ENCODE results near the gene SPOCK1. TPM values are rescaled to one million over a fixed set of nuclear protein-coding genes. Genes with fewer than 3 reads are reported as not detected.

SPOCK1 gene
- polyA plus RNA-seq, 2 of the 4 experiments (the other 2 are of a cell fraction): 28.9 to 40.8 TPM

DNA sequence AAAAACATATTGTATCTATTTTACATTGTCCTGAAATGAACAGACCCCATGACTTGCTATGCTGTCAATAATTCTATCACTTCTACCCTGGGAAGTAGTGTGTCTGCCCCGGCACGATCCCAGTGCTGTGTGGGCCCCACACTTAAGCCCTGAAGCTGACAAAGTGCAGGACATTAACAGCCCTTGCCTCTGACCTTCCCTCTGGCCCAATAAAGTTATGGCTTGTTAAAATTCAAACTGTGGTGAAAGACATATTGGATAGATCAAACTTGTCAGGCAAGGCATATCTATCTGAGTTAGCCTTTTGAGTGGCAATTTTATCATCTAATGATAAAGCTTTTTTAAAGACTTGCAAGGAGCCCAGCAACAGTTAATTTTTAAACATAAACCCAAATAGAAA is 229.2 kb downstream of the SPOCK1 start:
- no peaks in the 10 kb centered on the region for H3K9me3 ChIP-seq
- ATAC-seq: no peak
- DNase-seq (ENCODE audit: low read depth in 1 of 2, low spot score in 1 of 2): no peak
- H3K4me2 ChIP-seq: no peak overlapping the region
- no peak overlapping the region for H3K4me3 ChIP-seq
- no peak for FAIRE-seq
- peaks cover 19% of the 10 kb centered on the region for H3K4me1 ChIP-seq
- TF ChIP-seq, protein P1, sequence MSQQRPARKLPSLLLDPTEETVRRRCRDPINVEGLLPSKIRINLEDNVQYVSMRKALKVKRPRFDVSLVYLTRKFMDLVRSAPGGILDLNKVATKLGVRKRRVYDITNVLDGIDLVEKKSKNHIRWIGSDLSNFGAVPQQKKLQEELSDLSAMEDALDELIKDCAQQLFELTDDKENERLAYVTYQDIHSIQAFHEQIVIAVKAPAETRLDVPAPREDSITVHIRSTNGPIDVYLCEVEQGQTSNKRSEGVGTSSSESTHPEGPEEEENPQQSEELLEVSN (IDR thresholded peaks at IDR 0.05; ENCODE audit: borderline replicate concordance, low read depth): no peak
- no peak for TF ChIP-seq BHLHE40 (IDR thresholded peaks at IDR 0.05; ENCODE audit: low read depth, low read length)
- no peak for TF ChIP-seq NFE2L2 (conservative IDR thresholded peaks at IDR 0.05; ENCODE audit: low read length)
- TF ChIP-seq RFX5 (IDR thresholded peaks at IDR 0.05): no peak
- no peak for TF ChIP-seq ZSCAN20 (CRISPR knock-in tag; IDR thresholded peaks at IDR 0.05)
- TF ChIP-seq, protein P2, sequence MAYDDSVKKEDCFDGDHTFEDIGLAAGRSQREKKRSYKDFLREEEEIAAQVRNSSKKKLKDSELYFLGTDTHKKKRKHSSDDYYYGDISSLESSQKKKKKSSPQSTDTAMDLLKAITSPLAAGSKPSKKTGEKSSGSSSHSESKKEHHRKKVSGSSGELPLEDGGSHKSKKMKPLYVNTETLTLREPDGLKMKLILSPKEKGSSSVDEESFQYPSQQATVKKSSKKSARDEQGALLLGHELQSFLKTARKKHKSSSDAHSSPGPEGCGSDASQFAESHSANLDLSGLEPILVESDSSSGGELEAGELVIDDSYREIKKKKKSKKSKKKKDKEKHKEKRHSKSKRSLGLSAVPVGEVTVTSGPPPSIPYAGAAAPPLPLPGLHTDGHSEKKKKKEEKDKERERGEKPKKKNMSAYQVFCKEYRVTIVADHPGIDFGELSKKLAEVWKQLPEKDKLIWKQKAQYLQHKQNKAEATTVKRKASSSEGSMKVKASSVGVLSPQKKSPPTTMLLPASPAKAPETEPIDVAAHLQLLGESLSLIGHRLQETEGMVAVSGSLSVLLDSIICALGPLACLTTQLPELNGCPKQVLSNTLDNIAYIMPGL (CRISPR knock-in tag; IDR thresholded peaks at IDR 0.05; ENCODE audit: borderline replicate concordance): no peak
- TF ChIP-seq SREBF2 (IDR thresholded peaks at IDR 0.05): no peak
- TF ChIP-seq, protein P3, sequence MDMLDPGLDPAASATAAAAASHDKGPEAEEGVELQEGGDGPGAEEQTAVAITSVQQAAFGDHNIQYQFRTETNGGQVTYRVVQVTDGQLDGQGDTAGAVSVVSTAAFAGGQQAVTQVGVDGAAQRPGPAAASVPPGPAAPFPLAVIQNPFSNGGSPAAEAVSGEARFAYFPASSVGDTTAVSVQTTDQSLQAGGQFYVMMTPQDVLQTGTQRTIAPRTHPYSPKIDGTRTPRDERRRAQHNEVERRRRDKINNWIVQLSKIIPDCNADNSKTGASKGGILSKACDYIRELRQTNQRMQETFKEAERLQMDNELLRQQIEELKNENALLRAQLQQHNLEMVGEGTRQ (IDR thresholded peaks at IDR 0.05): no peak
- no peak for TF ChIP-seq ZC3H11A (IDR thresholded peaks at IDR 0.05)
- no peak for TF ChIP-seq JUNB (IDR thresholded peaks at IDR 0.05)
- no peak for TF ChIP-seq HOXB5 (CRISPR knock-in tag; IDR thresholded peaks at IDR 0.05)
- no peak for TF ChIP-seq RAD21 (conservative IDR thresholded peaks at IDR 0.05 in 1 of 2, IDR thresholded peaks at IDR 0.05 in 1 of 2)
- TF ChIP-seq, protein P4, sequence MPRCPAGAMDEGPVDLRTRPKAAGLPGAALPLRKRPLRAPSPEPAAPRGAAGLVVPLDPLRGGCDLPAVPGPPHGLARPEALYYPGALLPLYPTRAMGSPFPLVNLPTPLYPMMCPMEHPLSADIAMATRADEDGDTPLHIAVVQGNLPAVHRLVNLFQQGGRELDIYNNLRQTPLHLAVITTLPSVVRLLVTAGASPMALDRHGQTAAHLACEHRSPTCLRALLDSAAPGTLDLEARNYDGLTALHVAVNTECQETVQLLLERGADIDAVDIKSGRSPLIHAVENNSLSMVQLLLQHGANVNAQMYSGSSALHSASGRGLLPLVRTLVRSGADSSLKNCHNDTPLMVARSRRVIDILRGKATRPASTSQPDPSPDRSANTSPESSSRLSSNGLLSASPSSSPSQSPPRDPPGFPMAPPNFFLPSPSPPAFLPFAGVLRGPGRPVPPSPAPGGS (IDR thresholded peaks at IDR 0.05): no peak
- no peak for TF ChIP-seq JUN (IDR thresholded peaks at IDR 0.05)
- TF ChIP-seq ESRRA (IDR thresholded peaks at IDR 0.05; ENCODE audit: borderline replicate concordance, low read length): no peak
- no peak overlapping the region for H3K27ac ChIP-seq
- WGBS (ENCODE audit: missing lambda C conversion rate): 85% methylated on average over 2 of the region's 2 CpGs
- ChIA-PET POLR2A (no interaction called here), CTCF (interaction anchor here (1.3 kb wide), 1 partner anchor 14 kb away, joined by 3 read pairs; no protein-coding TSS in a partner anchor)

DNA sequence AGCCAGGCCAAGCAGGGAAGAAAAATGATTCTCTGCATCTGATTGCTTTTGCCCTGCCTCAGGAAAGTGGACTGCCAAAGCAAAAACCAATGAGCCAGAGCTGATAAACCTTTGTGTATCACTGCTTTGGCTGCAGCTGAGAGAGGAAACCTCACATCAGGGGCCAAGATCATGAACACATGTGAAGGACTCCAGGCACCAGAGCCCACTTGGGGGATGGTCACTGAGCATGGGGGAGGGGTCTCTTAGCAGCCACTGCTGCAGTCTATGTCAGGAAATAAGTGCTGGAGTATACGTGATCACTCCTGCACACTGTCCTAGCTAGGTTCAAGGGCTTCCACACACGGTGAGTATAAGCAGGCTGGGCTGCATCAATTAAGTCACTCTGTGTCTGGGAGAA is 229.9 kb downstream of the SPOCK1 start:
- TF ChIP-seq BHLHE40 (IDR thresholded peaks at IDR 0.05; ENCODE audit: low read depth, low read length): no peak
- no peak for TF ChIP-seq RCOR1 (IDR thresholded peaks at IDR 0.05; ENCODE audit: low read depth, low read length)
- no peak for TF ChIP-seq EP300 (IDR thresholded peaks at IDR 0.05)
- no peak for TF ChIP-seq POLR2A (IDR thresholded peaks at IDR 0.05; ENCODE audit: low read length)
- TF ChIP-seq, protein P5, sequence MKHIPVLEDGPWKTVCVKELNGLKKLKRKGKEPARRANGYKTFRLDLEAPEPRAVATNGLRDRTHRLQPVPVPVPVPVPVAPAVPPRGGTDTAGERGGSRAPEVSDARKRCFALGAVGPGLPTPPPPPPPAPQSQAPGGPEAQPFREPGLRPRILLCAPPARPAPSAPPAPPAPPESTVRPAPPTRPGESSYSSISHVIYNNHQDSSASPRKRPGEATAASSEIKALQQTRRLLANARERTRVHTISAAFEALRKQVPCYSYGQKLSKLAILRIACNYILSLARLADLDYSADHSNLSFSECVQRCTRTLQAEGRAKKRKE (CRISPR knock-in tag; IDR thresholded peaks at IDR 0.05; ENCODE audit: low read depth): no peak
- no peak for TF ChIP-seq ESRRA (IDR thresholded peaks at IDR 0.05; ENCODE audit: borderline replicate concordance, low read length)
- TF ChIP-seq MYC (IDR thresholded peaks at IDR 0.05; ENCODE audit: borderline replicate concordance, low read length): no peak
- TF ChIP-seq RARB (CRISPR knock-in tag; IDR thresholded peaks at IDR 0.05): no peak
- no peak for TF ChIP-seq GATA3 (IDR thresholded peaks at IDR 0.05; ENCODE audit: borderline replicate concordance)
- no peak for FAIRE-seq
- 23% methylated on average over 2 of the region's 2 CpGs for WGBS (ENCODE audit: missing lambda C conversion rate)
- Histone ChIP-seq H3K4me2 (no peak overlapping the region), H3K27ac (no peak overlapping the region), H3K9me3 (no peaks in the 10 kb centered on the region), H3K4me1 (peaks cover 19% of the 10 kb centered on the region), H3K4me3 (no peak overlapping the region)
- DNase-seq (ENCODE audit: low read depth in 1 of 2, low spot score in 1 of 2): no peak
- POLR2A ChIA-PET: no interaction called here
- ATAC-seq: no peak
- CTCF ChIA-PET: interaction anchor here (1.3 kb wide), 1 partner anchor 15 kb away, joined by 3 read pairs; no protein-coding TSS in a partner anchor
